ENCODE results near the gene FBXW5. TPM values are rescaled to one million over a fixed set of nuclear protein-coding genes. Genes with fewer than 3 reads are reported as not detected.

FBXW5 gene
- total RNA-seq, 3 donors from 2014 or later: 103 to 183 (median 126) TPM

GRCh38 chr9:136964171-136964689 is 19.7 kb upstream of the FBXW5 start:
- intact Hi-C loops (cut with DNase I; ENCODE audit: low total_unique reads): no loop called here
- no peak for DNase-seq (ENCODE audit: low spot score in 2 of 2)
- H3K36me3 ChIP-seq: no peaks in the 10 kb centered on the region
- H3K9me3 ChIP-seq: no peaks in the 10 kb centered on the region
- H3K27me3 ChIP-seq: no peaks in the 10 kb centered on the region
- H3K4me3 ChIP-seq: no peak overlapping the region
- H3K27ac ChIP-seq: no peak overlapping the region
- no peaks in the 10 kb centered on the region for H3K4me1 ChIP-seq
- TF ChIP-seq POLR2A (IDR thresholded peaks at IDR 0.05): no peak
- TF ChIP-seq POLR2AphosphoS5 (IDR thresholded peaks at IDR 0.05): no peak
- no peak for TF ChIP-seq CTCF (IDR thresholded peaks at IDR 0.05)

GRCh38 chr9:136963751-136964150 is 19.2 kb upstream of the FBXW5 start:
- Histone ChIP-seq H3K27ac (no peak overlapping the region), H3K4me3 (no peak overlapping the region), H3K4me1 (no peaks in the 10 kb centered on the region), H3K27me3 (no peaks in the 10 kb centered on the region), H3K9me3 (no peaks in the 10 kb centered on the region), H3K36me3 (no peaks in the 10 kb centered on the region)
- TF ChIP-seq POLR2A (IDR thresholded peaks at IDR 0.05) (no peak), POLR2AphosphoS5 (IDR thresholded peaks at IDR 0.05) (no peak), CTCF (IDR thresholded peaks at IDR 0.05) (no peak)
- intact Hi-C loops (cut with DNase I; ENCODE audit: low total_unique reads): no loop called here
- DNase-seq (ENCODE audit: low spot score in 2 of 2): no peak

GRCh38 chr9:136963341-136963740 is 18.8 kb upstream of the FBXW5 start:
- H3K9me3 ChIP-seq: no peaks in the 10 kb centered on the region
- DNase-seq (ENCODE audit: low spot score in 2 of 2): no peak
- no peak overlapping the region for H3K27ac ChIP-seq
- no peak overlapping the region for H3K4me3 ChIP-seq
- no peaks in the 10 kb centered on the region for H3K36me3 ChIP-seq
- intact Hi-C loops (cut with DNase I; ENCODE audit: low total_unique reads): no loop called here
- no peak for TF ChIP-seq POLR2AphosphoS5 (IDR thresholded peaks at IDR 0.05)
- no peak for TF ChIP-seq POLR2A (IDR thresholded peaks at IDR 0.05)
- TF ChIP-seq CTCF (IDR thresholded peaks at IDR 0.05): no peak
- H3K27me3 ChIP-seq: no peaks in the 10 kb centered on the region
- no peaks in the 10 kb centered on the region for H3K4me1 ChIP-seq

GRCh38 chr9:136962701-136963248 is 18.2 kb upstream of the FBXW5 start:
- no peak for DNase-seq (ENCODE audit: low spot score in 2 of 2)
- no peaks in the 10 kb centered on the region for H3K36me3 ChIP-seq
- H3K4me1 ChIP-seq: no peaks in the 10 kb centered on the region
- TF ChIP-seq CTCF (IDR thresholded peaks at IDR 0.05): no peak
- TF ChIP-seq POLR2AphosphoS5 (IDR thresholded peaks at IDR 0.05): no peak
- TF ChIP-seq POLR2A (IDR thresholded peaks at IDR 0.05): no peak
- H3K27me3 ChIP-seq: no peaks in the 10 kb centered on the region
- H3K27ac ChIP-seq: no peak overlapping the region
- H3K4me3 ChIP-seq: no peak overlapping the region
- intact Hi-C loops (cut with DNase I; ENCODE audit: low total_unique reads): no loop called here
- H3K9me3 ChIP-seq: no peaks in the 10 kb centered on the region

GRCh38 chr9:136962163-136962562 is 17.6 kb upstream of the FBXW5 start:
- H3K4me3 ChIP-seq: no peak overlapping the region
- H3K27ac ChIP-seq: no peak overlapping the region
- no peaks in the 10 kb centered on the region for H3K27me3 ChIP-seq
- intact Hi-C loops (cut with DNase I; ENCODE audit: low total_unique reads): no loop called here
- TF ChIP-seq CTCF (IDR thresholded peaks at IDR 0.05) (no peak), POLR2AphosphoS5 (IDR thresholded peaks at IDR 0.05) (no peak), POLR2A (IDR thresholded peaks at IDR 0.05) (no peak)
- H3K9me3 ChIP-seq: no peaks in the 10 kb centered on the region
- no peaks in the 10 kb centered on the region for H3K36me3 ChIP-seq
- DNase-seq (ENCODE audit: low spot score in 2 of 2): no peak
- no peaks in the 10 kb centered on the region for H3K4me1 ChIP-seq

Data from breast epithelium (tissue), 4 donors.